ENCODE measurements around the gene HMGXB4.

DNA sequence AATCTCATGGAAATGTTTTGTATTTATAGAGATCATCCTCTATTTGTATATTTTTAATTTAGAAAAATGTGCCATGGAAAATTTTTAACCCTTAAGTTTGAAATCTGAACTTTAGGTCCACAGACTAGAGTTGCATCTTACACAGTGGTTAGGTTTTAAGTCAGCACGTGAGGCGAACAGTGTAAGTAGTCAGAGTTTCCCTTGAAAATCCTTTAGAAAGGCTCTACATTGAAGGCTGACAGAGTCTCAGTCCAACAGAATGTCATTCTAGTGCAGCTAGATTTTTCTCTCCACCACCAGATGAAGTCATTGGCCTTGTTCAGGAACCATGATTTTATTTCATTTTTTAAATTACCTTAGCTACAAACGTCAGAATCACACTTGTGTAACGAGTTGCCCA is 18.7 kb downstream of the HMGXB4 start:
- TF ChIP-seq, protein P1, sequence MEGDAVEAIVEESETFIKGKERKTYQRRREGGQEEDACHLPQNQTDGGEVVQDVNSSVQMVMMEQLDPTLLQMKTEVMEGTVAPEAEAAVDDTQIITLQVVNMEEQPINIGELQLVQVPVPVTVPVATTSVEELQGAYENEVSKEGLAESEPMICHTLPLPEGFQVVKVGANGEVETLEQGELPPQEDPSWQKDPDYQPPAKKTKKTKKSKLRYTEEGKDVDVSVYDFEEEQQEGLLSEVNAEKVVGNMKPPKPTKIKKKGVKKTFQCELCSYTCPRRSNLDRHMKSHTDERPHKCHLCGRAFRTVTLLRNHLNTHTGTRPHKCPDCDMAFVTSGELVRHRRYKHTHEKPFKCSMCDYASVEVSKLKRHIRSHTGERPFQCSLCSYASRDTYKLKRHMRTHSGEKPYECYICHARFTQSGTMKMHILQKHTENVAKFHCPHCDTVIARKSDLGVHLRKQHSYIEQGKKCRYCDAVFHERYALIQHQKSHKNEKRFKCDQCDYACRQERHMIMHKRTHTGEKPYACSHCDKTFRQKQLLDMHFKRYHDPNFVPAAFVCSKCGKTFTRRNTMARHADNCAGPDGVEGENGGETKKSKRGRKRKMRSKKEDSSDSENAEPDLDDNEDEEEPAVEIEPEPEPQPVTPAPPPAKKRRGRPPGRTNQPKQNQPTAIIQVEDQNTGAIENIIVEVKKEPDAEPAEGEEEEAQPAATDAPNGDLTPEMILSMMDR (IDR thresholded peaks at IDR 0.05) = no peak
- TF ChIP-seq EP300 (IDR thresholded peaks at IDR 0.05) (no peak), POLR2AphosphoS5 (IDR thresholded peaks at IDR 0.05) (no peak)
